ENCODE results near the gene RAD51B.

The RAD51B gene

GRCh38 chr14:68586896-68587751 is 767.5 kb downstream of the RAD51B start:
- intact Hi-C loops (cut with DNase I): no loop called here
- DNase-seq: no peak

DNA sequence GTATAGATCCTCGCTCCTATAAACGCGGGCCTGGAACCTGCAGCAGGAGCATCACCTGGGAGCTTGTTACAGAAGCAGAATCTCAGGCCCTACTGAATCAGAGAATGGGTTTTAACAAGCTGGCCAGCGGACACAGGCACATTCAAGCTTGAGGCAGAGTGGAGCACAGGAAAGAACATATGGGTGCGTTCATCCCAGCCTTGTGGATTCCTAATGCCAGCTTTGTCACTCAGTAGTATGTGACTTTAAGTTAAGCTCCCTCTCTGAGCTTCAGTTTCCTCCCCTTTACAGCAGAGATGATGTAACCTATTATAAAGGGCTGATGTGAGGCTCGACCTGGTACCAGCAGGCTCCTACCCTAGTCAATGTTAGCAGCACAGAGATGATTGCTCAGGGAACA is 768.4 kb downstream of the RAD51B start:
- intact Hi-C loops (cut with DNase I): no loop called here
- no peak for DNase-seq

GRCh38 chr14:68589447-68590200 is 770.0 kb downstream of the RAD51B start:
- intact Hi-C loops (cut with DNase I): no loop called here
- DNase-seq: no peak

- intact Hi-C loops (cut with DNase I): no loop called here
Measured at GRCh38 chr14:68590201-68590522, 770.6 kb downstream of the RAD51B start.

DNA sequence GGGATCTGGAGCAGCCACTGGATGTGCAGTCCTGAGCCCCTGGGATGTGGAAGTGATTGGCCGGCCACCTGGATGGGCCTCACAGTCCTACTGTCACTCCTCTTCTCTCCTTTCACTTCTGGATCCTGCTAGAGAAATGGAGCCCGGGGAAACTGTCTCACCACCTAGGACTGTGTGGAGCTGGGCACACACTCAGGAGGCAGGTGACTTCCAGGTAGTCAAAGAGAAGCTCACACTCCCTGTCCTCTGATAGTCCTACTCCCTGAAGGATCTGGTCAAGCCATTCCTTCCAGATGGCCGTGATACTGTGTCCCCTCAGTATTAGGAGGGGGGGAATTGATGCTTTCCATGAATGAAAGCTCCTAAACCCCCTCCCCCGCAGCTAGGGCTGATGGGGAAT is 772.2 kb downstream of the RAD51B start:
- peak in 2 of 42 donors; percentile 2 to 9 for DNase-seq
- intact Hi-C loops (cut with DNase I): no loop called here

More at GRCh38 chr14:68590201-68590522, 770.6 kb downstream of the RAD51B start:
- DNase-seq: no peak

DNA sequence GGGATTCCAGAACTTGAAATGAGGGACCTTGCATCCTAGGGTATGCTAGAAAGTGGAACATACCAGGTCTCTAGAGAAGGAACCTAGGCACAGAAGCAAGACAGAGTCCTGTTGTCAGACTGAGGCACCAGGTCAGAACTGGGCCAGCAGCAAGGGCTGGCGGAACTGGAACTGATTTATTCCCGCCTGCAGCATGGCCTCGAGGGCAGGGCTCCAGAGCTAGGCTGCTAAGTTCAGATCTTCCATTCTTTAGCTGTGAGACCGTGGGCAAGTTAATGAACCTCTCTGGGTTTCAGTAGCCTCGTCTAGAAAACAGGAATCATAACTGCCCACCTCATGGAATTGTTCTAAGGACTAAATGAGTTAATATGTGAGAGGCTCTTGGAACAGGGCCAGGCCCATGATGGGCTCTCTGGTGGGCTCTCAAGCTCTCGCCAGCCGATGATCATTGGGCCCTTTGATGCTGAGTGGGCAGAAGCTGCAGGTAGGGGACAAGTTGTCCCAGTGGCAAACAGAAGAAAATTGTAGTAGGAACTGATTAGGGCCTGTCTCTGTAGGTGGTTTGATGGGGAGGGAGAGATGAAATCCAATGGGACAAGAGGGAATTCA is 773.5 kb downstream of the RAD51B start:
- intact Hi-C loops (cut with DNase I): no loop called here
- DNase-seq: peak in 3 of 42 donors; percentile 11 to 19 (median 17)

- intact Hi-C loops (cut with DNase I): no loop called here
- peak in 3 of 42 donors; percentile 21 to 33 (median 28) for DNase-seq
Measured at GRCh38 chr14:68593806-68594536, 774.4 kb downstream of the RAD51B start.

GRCh38 chr14:68594737-68595380 is 775.3 kb downstream of the RAD51B start:
- peak in 2 of 42 donors; percentile 15 to 39 for DNase-seq
- intact Hi-C loops (cut with DNase I): no loop called here

- DNase-seq: no peak
- intact Hi-C loops (cut with DNase I): no loop called here
Measured at GRCh38 chr14:68596211-68596610, 776.6 kb downstream of the RAD51B start.

GRCh38 chr14:68596701-68597100 is 777.1 kb downstream of the RAD51B start:
- intact Hi-C loops (cut with DNase I): no loop called here
- peak in 2 of 42 donors; percentile 29 to 33 for DNase-seq

GRCh38 chr14:68598089-68598488 is 778.5 kb downstream of the RAD51B start:
- DNase-seq: peak in 1 of 42 donors; percentile 4
- intact Hi-C loops (cut with DNase I): no loop called here

- intact Hi-C loops (cut with DNase I): no loop called here
- DNase-seq: peak in 27 of 42 donors; percentile 28 to 71 (median 46)
Measured at GRCh38 chr14:68598621-68599447, 779.3 kb downstream of the RAD51B start.

DNA sequence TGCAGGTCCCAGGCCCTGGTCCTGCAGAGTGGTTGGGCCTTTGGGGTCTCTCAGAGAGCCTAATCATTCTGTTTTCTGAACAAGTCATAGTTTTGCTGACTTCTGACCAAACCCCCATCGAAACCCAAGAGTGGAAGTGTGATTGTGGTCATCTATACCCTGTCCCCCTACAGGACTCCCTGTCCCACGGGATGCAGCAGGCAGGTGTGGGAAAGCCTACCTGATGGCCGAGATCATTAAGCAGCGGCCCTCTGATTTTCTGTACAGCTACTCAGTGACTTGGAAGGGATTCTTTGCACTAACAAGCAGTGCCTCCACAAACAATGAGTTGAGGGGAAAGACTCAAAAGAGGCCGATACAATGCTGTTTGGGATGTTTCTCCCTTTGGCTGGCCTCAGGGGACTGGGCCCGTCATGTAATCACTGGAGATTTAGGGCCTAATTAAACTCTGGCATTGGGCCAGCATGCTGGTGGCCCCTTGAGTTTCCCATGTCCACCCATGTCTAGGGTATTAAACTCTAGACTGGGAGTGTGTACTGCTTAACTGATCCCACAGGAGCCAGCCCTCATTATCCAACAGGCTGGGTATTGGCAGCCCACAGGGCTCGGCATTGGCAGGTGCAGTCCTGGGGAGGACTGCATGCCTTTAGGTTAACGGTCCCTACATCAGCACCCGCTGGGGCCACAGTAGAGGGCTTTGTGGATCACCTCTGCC is 780.5 kb downstream of the RAD51B start:
- intact Hi-C loops (cut with DNase I): no loop called here
- DNase-seq: peak in 1 of 42 donors; percentile 26

DNA sequence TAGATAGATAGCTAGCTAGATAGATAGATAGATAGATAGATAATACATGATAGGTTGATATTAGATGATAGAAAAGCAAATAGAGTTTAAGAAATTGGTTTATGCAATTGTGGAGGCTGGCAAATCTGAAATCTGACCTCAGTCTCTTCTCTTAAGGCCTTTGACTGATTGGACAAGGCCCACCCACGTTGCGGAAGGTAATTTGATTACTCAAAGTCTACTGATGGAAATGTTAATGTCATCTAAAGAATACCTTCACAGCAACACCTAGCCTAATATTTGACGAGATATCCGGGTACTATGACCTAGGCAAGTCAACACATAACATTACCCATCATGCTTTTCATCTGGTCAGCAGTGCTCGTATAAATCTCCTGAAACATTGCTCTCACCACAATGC is 782.9 kb downstream of the RAD51B start:
- peak in 1 of 42 donors; percentile 4 for DNase-seq
- intact Hi-C loops (cut with DNase I): no loop called here

DNA sequence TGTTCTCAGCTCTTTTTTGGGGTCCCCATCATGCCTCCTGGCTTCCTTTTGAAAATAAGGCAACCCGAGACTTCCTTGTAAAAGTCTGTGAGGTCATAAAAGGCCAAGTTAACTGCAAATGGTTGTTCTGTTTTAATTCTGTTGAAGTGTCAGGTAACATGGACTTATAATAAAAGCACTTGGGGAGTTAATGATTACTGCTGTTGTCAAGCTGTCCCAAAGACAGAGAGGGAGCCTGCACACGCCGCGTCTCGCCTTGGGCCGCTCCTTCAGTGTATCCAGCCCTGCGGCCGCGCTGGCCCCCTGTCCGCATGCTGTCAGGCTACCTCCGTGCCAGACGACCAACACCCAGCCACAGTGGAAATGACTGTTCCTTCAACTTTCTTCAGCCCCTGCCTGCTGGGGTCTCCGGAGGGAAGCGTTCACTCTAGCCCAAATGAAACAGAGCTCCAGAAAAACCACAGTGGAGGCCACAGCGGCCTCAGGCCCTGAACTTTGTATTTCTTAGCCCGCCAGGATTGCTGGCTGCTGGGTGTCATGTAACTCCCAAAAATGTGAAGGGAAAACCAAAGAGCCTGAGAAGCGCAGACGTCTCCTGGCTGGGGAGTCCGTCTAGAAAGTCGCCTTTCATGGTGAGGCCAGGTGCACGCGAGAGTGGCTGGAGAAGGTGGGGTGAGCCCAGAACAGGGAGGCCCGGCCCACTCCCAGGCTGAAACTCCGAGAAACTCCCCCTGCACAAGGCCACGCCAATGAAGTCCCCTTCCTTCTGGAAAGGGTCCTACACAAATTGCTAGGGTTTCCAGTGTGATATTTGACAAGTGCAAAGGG is 784.2 kb downstream of the RAD51B start:
- intact Hi-C loops (cut with DNase I): no loop called here
- peak in 1 of 42 donors; percentile 18 for DNase-seq

GRCh38 chr14:68604361-68604730 is 784.8 kb downstream of the RAD51B start:
- peak in 1 of 42 donors; percentile 8 for DNase-seq
- intact Hi-C loops (cut with DNase I): no loop called here
